GM19468 (cell line): ENCODE measurements around the gene ALG11.
"Not testable (repeated sequence)": the region's sequence is repeated elsewhere in the genome, so short reads cannot be mapped to it uniquely, and the experiment has no call there.

Source experiments
- ATAC-seq: cut with Tn5 transposase; IDR thresholded peaks from one replicate; pipeline ENCODE4 v1.9.1; 2021; ENCODE audit warnings: mild to moderate bottlenecking, moderate library complexity, moderate number of reproducible peaks; ENCODE audit not compliant: unreplicated experiment; ENCODE audit errors: extremely low read depth

Gene ALG11

GRCh38 chr13:52011632-52012511, at the start of gene ALG11:
Gene ALG11, plus strand, starts transcription at chr13:52012398. Its CDS starts 21 bp downstream, at chr13:52012419.
- ATAC-seq, result peak; percentile 98

GRCh38 chr13:51966186-51966585, 46.0 kb upstream of the ALG11 start:
- ATAC-seq, result no peak

GRCh38 chr13:51967482-51968446, 44.4 kb upstream of the ALG11 start:
- ATAC-seq, result no peak

- ATAC-seq, result no peak
These were observed 41.8 kb upstream of the ALG11 start for GRCh38 chr13:51970349-51970748.

GRCh38 chr13:51971520-51972426, 40.4 kb upstream of the ALG11 start:
- no peak for ATAC-seq

- no peak for ATAC-seq
These were observed 37.7 kb upstream of the ALG11 start for GRCh38 chr13:51974482-51974881.

- no peak for ATAC-seq
These were observed 35.8 kb upstream of the ALG11 start for GRCh38 chr13:51976423-51976822.

- ATAC-seq, result no peak
These were observed 35.3 kb upstream of the ALG11 start for GRCh38 chr13:51976890-51977289.

- no peak for ATAC-seq
These were observed 34.6 kb upstream of the ALG11 start for GRCh38 chr13:51977625-51978024.

GRCh38 chr13:51978796-51979556, 33.2 kb upstream of the ALG11 start:
- no peak for ATAC-seq

- ATAC-seq, result no peak
These were observed 31.3 kb upstream of the ALG11 start for GRCh38 chr13:51980908-51981307.

GRCh38 chr13:51981355-51981754, 30.8 kb upstream of the ALG11 start:
- ATAC-seq, result no peak

GRCh38 chr13:51983292-51983691, 28.9 kb upstream of the ALG11 start:
- not testable (repeated sequence) for ATAC-seq

- not testable (repeated sequence) for ATAC-seq
These were observed 27.3 kb upstream of the ALG11 start for GRCh38 chr13:51984904-51985303.

GRCh38 chr13:51988988-51989618, 23.1 kb upstream of the ALG11 start:
- no peak for ATAC-seq

GRCh38 chr13:51993713-51994112, 18.5 kb upstream of the ALG11 start:
- no peak for ATAC-seq

- ATAC-seq, result no peak
These were observed 16.3 kb upstream of the ALG11 start for GRCh38 chr13:51995677-51996551.

- no peak for ATAC-seq
These were observed 15.6 kb upstream of the ALG11 start for GRCh38 chr13:51996641-51997040.
